HG03064 (cell line): ENCODE data around the gene CIRBP.
A peak's percentile ranks its signal among the peaks of the same experiment; 100 is the strongest.

Experiments
- ATAC-seq: cut with Tn5 transposase; IDR thresholded peaks from one replicate; pipeline ENCODE4 v1.9.1; 2021; ENCODE audit warnings: low read depth; ENCODE audit not compliant: unreplicated experiment

CIRBP gene

DNA sequence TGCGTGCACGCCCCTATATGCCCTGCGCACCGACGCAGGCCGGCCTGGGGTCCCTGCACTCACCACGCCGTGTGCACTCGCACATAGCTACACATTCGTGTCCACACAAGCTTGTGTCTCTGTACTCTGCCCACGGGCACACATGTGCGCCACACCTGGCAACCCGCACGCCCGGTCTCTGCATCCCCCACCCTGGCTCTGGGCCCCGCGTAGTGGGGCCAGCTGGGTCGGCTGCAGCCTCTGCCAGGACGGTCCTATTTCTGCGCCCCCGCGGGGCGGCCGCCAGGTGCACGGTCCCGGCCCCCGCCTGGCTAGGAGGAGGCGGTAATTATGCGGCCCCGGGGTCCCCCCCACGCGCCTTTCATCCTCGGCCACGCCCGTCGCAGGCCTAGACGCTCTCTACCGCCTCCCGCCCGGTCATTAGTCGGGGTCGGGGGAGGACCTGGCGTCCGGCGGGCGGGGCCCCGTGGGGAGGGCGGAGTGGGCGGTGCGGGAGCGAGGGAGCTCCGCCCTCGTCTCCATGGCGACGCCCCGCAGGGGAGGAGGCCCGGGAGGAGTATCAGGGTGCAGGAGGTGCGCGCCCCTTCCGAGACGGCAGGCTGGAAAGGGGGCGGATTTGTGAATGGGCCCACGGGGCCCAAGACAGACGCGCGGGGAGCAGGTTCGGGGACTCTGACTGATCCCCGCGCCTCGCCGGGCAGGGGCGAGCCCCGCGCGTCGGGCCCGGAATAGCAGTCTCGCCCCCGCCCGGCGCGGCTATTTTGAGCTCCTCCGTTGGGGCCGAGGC lies 2.8 kb upstream of the CIRBP start:
- ATAC-seq = no peak

DNA sequence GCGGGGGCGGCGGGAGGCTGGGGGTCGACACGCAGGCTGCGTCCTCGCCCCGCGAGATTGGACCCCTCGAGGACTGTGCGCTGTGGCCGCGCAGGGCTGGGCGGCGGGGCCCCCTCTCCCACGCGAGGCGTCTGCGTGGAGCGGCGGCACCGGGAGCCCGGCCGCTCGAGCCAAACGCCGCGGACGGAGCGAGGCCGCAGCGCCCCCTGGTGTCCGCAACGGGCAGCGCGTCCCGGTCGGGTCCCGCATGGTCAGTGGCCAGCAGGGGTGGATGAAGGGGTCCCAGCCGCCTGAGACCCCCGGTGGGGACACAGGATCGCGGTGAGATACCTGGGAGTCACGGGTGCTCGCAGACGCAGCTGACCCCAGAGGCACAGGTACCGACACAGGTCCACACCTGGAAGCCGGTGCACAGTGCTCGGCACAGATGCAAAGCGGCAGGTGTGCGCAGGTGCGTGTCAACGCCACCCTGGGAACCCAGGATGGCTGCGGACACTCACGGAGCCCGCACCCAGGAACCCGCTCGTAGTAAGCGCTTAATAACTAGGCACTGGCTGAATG lies 2.1 kb upstream of the CIRBP start:
- no peak for ATAC-seq

DNA sequence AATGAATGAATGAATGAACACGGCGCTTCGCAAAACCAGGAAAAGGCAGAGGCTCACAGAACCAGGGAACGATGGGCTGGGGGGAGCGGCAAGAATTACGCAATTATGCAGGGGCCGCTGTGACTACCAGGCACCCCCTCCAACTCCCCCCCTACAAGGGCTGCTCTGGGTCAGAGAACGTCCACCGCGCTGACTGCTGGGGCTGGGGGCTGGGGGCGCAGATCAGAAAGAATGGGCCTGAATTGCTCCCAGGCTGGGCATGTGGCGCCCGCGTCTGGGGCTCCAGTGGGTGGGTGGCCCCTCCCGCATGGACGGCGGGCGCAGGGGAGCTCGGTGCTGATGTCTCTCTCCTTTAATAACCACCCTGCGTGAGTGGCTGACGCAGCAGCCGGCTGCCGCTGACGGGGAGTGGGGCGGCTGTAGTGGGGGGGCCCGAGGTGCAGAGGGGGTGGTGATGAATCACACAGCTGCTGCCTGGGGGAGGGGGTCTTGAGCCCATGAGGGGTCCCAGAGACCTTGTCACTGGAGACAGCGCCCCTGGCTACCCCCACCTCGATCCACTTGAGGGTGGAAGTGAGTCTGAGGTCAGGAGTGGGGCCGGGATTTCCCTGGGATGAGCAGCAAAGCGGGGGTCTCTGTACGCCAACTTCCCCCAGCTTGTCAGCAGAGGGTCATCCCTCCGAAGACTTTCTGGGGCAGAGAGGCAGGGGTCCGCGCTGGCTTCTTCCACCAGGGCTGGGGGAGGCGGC lies 1.5 kb upstream of the CIRBP start:
- ATAC-seq = no peak

DNA sequence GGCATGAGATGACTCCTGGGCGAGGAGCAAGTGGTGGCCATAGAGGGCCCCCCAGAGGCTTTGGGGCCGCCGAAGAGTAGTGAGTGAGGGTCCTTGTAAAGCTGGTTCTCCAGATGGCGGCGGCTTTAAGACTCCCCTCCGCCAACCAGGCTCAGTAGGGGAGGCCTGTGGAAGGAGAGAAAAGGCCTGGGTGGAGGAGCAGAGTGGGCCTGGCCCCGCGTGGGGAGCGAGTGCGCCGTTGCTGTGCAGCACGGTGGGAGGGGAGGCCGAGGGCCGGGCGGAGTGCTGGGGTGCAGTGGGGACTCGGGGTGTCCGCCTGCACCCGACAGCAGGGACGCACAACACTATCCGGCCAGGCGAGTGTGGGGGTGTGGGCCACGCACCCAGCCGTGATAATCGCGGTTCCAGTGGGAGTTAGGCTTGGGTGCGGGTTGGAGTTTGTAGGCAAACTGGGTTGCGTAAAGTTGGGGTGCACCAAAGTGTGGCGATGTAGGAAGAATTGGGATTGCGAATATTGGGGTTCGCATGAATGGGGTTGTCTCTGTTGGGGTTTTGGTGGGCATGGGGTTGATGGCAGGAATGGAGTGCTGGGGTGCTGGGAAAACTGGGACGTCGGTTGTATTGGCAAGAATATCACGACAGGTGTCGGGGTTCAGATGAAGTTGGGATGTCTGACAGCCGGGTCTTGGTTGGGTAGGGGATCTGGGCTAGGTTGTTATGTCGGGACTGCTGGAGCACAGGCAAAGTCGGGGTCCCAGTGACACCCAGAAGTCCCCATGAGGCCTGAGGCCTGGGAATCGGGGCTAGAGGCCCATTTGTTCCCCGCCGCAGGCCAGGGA lies 687 bp upstream of the CIRBP start:
- ATAC-seq = no peak

- ATAC-seq = no peak
Measured at GRCh38 chr19:1269478-1270212, 513 bp downstream of the CIRBP start.

GRCh38 chr19:1270213-1270853 lies 1.2 kb downstream of the CIRBP start:
- no peak for ATAC-seq

DNA sequence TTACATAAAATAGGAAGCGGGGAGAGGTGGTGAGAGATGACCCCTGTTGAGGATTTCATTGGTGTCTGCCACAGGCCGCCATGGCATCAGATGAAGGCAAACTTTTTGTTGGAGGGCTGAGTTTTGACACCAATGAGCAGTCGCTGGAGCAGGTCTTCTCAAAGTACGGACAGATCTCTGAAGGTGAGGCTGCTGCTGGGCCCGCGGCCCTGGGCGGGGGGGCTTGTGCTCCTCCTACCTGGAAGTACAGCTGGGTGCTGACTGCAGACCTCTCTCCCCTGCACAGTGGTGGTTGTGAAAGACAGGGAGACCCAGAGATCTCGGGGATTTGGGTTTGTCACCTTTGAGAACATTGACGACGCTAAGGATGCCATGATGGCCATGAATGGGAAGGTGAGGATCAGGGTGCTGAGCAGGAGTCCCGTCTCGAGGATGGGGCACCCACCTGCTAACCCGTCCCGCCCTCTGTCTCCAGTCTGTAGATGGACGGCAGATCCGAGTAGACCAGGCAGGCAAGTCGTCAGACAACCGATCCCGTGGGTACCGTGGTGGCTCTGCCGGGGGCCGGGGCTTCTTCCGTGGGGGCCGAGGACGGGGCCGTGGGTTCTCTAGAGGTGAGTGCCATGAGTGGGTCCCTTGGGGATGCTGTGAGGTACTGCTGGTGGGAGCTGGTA lies 1.9 kb downstream of the CIRBP start:
- ATAC-seq = no peak

DNA sequence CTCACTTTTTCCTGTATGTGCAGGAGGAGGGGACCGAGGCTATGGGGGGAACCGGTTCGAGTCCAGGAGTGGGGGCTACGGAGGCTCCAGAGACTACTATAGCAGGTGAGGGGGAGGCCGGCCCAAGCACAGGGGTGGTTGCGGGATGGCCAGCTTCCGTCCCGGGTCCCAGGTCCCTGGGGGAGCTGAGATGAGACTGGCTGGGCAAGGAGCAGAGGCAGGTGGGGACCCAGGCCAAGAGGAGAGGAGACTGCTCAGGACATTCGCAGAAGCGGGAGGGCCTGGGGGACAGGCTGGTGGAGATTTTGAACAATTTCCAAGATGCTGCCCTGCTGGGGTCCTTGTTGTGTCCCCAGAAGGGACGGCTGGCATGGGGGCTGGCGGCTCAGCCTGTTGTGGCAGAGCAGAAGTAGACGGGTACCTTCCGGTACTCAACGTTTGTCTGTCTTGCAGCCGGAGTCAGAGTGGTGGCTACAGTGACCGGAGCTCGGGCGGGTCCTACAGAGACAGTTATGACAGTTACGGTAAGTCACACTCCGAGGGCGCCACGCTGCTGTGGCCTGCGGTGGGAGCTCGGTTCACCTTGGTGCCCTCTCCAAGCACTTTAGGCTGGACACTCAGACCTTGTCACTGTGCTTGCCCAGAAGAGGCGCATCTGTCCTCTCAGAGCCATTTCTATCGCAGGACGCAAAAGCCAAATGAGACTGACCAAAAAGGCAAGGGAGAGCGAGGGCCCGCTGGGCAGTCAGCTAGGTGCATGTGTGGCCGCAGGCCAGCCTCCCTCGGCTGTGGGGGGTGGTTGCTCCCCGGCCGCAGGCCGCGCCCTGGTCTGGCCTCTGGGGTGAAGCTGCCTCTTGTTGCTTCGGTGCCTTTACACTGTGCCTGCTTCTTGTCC lies 2.6 kb downstream of the CIRBP start:
- no peak for ATAC-seq

DNA sequence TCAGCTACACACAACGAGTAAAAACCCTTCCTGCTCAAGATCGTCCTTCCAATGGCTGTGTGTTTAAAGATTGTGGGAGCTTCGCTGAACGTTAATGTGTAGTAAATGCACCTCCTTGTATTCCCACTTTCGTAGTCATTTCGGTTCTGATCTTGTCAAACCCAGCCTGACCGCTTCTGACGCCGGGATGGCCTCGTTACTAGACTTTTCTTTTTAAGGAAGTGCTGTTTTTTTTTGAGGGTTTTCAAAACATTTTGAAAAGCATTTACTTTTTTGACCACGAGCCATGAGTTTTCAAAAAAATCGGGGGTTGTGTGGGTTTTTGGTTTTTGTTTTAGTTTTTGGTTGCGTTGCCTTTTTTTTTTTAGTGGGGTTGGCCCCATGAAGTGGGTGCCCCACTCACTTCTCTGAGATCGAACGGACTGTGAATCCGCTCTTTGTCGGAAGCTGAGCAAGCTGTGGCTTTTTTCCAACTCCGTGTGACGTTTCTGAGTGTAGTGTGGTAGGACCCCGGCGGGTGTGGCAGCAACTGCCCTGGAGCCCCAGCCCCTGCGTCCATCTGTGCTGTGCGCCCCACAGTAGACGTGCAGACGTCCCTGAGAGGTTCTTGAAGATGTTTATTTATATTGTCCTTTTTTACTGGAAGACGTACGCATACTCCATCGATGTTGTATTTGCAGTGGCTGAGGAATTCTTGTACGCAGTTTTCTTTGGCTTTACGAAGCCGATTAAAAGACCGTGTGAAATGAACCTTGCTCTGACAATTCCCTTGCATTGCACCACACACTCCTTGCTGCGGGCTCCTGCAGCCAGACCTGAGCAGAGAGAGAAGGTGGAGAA lies 3.5 kb downstream of the CIRBP start:
- ATAC-seq = no peak

GRCh38 chr19:1273263-1274041 lies 4.3 kb downstream of the CIRBP start:
- no peak for ATAC-seq

- ATAC-seq = no peak
Measured at GRCh38 chr19:1274081-1274851, 5.1 kb downstream of the CIRBP start.

GRCh38 chr19:1274852-1275259 lies 5.7 kb downstream of the CIRBP start:
- ATAC-seq = no peak

GRCh38 chr19:1275260-1275975 lies 6.3 kb downstream of the CIRBP start, which contains the start of gene FAM174C:
Gene FAM174C, plus strand, starts transcription at chr19:1275530. Its CDS starts 20 bp downstream, at chr19:1275550.
- peak; percentile 60 for ATAC-seq

- ATAC-seq = no peak
Measured at GRCh38 chr19:1275976-1276627, 7.0 kb downstream of the CIRBP start.

GRCh38 chr19:1276628-1277022 lies 7.5 kb downstream of the CIRBP start:
- ATAC-seq = no peak
